Heart left ventricle (tissue), 13 donors: Measurements from ENCODE around the gene TMEM72.

Source experiments
- POLR2A ChIP-seq, 2 donors: fragments of 450-650 bp; IDR thresholded peaks; one replicate each; pipeline ENCODE4 v1.6.1; 2017; ENCODE audit warnings: antibody characterized with exemption in 2 of 2, mild to moderate bottlenecking in 2 of 2, moderate library complexity in 2 of 2
- TF ChIP-seq, protein P1 (sequence below), 12 donors: fragments of 200-600 bp; sonication (generic) in 4 of 12; IDR thresholded peaks; one replicate each; pipeline versions ENCODE4 v1.5.0 to v1.8.0; 2018 to 2022; ENCODE audit warnings: antibody characterized with exemption in 12 of 12, mild to moderate bottlenecking in 5 of 12
- donor health status: ischemic (EF 13 %, LVEDD 7.1; RV severe dilation, severe dysfunction).
- donor health status: DM: no; HTN: yes; CAD: no.
- donor health status: DM: no; HTN: no; CAD: no.
- donor health status: ischemic (EF 25% LVEDD 6.9; RV normal size, moderate dysfunction).
- donor health status: ischemic (EF 25% LVEDD 5.7; RV mildly dilated, moderate dysfunction).
- donor health status: ischemic (EF 35%, LVEDD 5.7; RV mildly dilated, moderate dysfunction).
- donor health status: nonischemic (EF 11% LVEDD 7.7; RV severe dilation, severe dysfunction).
- donor health status: DM: yes; HTN: yes; CAD: no.
- donor health status: PGD.
- donor health status: ischemic (EF 29% LVEDD 5.4; RV normal size, mild dysfunction).
- donor health status: nonischemic (EF 23%, LVEDD 6.1; RV moderate dilation, normal function).

DNA sequence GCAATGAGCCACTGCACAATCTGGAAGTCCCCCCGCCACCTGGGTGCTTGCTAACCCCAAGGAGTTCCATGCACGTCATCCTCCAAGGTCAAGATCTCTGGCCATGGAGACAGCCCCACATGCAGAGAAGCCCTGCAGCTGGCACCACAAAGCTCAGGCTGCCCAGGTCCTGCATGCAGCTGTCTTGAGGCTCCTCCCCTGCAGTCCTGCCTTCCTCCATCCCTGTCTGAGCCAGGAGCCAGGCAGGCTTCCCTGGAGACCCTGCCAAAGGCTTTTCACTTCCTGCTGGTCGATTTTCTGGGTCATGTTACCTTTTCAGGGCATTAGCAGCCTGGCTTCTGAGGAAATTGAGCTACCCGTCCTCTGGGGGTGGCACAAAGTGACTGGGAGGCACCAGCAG is 12.5 kb upstream of the TMEM72 start:
- TF ChIP-seq, protein P1, sequence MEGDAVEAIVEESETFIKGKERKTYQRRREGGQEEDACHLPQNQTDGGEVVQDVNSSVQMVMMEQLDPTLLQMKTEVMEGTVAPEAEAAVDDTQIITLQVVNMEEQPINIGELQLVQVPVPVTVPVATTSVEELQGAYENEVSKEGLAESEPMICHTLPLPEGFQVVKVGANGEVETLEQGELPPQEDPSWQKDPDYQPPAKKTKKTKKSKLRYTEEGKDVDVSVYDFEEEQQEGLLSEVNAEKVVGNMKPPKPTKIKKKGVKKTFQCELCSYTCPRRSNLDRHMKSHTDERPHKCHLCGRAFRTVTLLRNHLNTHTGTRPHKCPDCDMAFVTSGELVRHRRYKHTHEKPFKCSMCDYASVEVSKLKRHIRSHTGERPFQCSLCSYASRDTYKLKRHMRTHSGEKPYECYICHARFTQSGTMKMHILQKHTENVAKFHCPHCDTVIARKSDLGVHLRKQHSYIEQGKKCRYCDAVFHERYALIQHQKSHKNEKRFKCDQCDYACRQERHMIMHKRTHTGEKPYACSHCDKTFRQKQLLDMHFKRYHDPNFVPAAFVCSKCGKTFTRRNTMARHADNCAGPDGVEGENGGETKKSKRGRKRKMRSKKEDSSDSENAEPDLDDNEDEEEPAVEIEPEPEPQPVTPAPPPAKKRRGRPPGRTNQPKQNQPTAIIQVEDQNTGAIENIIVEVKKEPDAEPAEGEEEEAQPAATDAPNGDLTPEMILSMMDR (IDR thresholded peaks at IDR 0.05) = no peak
- no peak for TF ChIP-seq POLR2A (IDR thresholded peaks at IDR 0.05)
